COR-L47 (cell line): ENCODE data around the gene GLUL.
"Not testable (repeated sequence)": the region's sequence is repeated elsewhere in the genome, so short reads cannot be mapped to it uniquely, and the experiment has no call there.

Experiments used
- DNase-seq: peaks from one replicate; lab custom pipeline; 2025; lab: John Stamatoyannopoulos, UW

The GLUL gene

GRCh38 chr1:182368358-182368757 lies 23.2 kb downstream of the GLUL start:
- DNase-seq = no peak

GRCh38 chr1:182367926-182368325 lies 23.7 kb downstream of the GLUL start:
- no peak for DNase-seq

- no peak for DNase-seq
These were observed 25.0 kb downstream of the GLUL start for GRCh38 chr1:182366596-182366995.

GRCh38 chr1:182359645-182360044 lies 31.9 kb downstream of the GLUL start:
- no peak for DNase-seq

- peak; percentile 40 for DNase-seq
These were observed 33.7 kb downstream of the GLUL start for GRCh38 chr1:182357913-182358312.

- DNase-seq = no peak
These were observed 34.4 kb downstream of the GLUL start for GRCh38 chr1:182357171-182357570.

- DNase-seq = no peak
These were observed 35.9 kb downstream of the GLUL start for GRCh38 chr1:182355723-182356098.

GRCh38 chr1:182351790-182352364 lies 39.7 kb downstream of the GLUL start:
- DNase-seq = no peak

GRCh38 chr1:182350839-182351238 lies 40.8 kb downstream of the GLUL start:
- no peak for DNase-seq

GRCh38 chr1:182348961-182349747 lies 42.4 kb downstream of the GLUL start:
- DNase-seq = no peak

GRCh38 chr1:182347019-182347418 lies 44.6 kb downstream of the GLUL start:
- no peak for DNase-seq

GRCh38 chr1:182340233-182341058 lies 51.1 kb downstream of the GLUL start:
- no peak for DNase-seq

- no peak for DNase-seq
These were observed 51.9 kb downstream of the GLUL start for GRCh38 chr1:182339684-182340083.

GRCh38 chr1:182338806-182339370 lies 52.7 kb downstream of the GLUL start:
- DNase-seq = no peak

- DNase-seq = no peak
These were observed 53.6 kb downstream of the GLUL start for GRCh38 chr1:182337736-182338571.

- no peak for DNase-seq
These were observed 55.6 kb downstream of the GLUL start for GRCh38 chr1:182335771-182336566.

GRCh38 chr1:182333071-182333571 lies 58.5 kb downstream of the GLUL start:
- not testable (repeated sequence) for DNase-seq

GRCh38 chr1:182332261-182333060 lies 59.1 kb downstream of the GLUL start:
- DNase-seq = no peak
